Chondrocyte (in vitro differentiated cells): ENCODE data around the gene KNG1. TPM values are rescaled to one million over a fixed set of nuclear protein-coding genes. Genes with fewer than 3 reads are reported as not detected.
A peak's percentile ranks its signal among the peaks of the same experiment; 100 is the strongest.

Experiments
- DNase-seq: peaks from one replicate; pipeline ENCODE4 v3.0.0; 2021; ENCODE audit warnings: mixed read lengths, low spot score
- H3K27ac Mint-ChIP-seq: one replicate; pipeline ENCODE4 v1.8.0; 2021; ENCODE audit warnings: mild to moderate bottlenecking, moderate library complexity, mixed read lengths; ENCODE audit not compliant: unreplicated experiment
- H3K27me3 Mint-ChIP-seq: 2 replicates; pipeline ENCODE4 v1.8.0; 2021; ENCODE audit warnings: low read depth, mixed read lengths
- H3K36me3 Mint-ChIP-seq: 2 replicates; pipeline ENCODE4 v1.8.0; 2021; ENCODE audit warnings: low read depth, mixed read lengths
- H3K4me1 Mint-ChIP-seq: 2 replicates; pipeline ENCODE4 v1.8.0; 2021; ENCODE audit warnings: low read depth, mild to moderate bottlenecking, mixed read lengths
- H3K4me3 Mint-ChIP-seq: one replicate; pipeline ENCODE4 v1.8.0; 2021; ENCODE audit warnings: mild to moderate bottlenecking, moderate library complexity, mixed read lengths; ENCODE audit not compliant: unreplicated experiment
- H3K9me3 Mint-ChIP-seq: 2 replicates; pipeline ENCODE4 v1.8.0; 2021; ENCODE audit warnings: low read depth, mixed read lengths
- total RNA-seq: library from RNA; stranded (reverse); gene quantifications from 3 replicates; pipeline ENCODE4 v1.2.1, GENCODE V29; 2021
- TF ChIP-seq, protein P1 (sequence below): fragments of 200-600 bp; sonication (generic); IDR thresholded peaks from 2 replicates; pipeline ENCODE4 v1.5.0; 2021; ENCODE audit warnings: antibody characterized with exemption, mild to moderate bottlenecking, moderate library complexity

The KNG1 gene
- total RNA-seq, 1 donor from 2014 or later, result not detected

DNA sequence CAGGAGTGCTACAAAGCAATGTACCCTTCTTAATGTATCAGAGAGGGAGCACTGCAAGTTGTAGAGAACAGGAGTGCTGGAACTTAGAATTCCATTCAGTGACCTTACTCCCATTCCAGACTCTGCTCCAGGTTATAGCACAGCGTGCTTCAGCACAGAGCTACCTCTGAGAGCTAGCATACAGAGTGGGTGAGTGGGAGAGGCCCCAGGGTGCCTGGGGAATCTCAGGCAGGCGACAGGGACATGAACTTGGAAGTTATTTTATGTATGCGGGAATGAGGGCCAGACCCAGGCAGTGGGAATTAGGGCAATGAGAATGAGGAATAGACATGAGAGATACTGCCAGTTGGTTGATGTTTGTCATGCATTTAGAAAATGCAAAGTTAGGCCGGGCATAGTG, 3.7 kb upstream of the KNG1 start:
- no peaks in the 10 kb centered on the region for H3K4me1 Mint-ChIP-seq

GRCh38 chr3:186719945-186720739, 3.0 kb downstream of the KNG1 start:
- Mint-ChIP-seq H3K9me3 (no peaks in the 10 kb centered on the region), H3K27me3 (peaks cover 11% of the 10 kb centered on the region), H3K36me3 (no peaks in the 10 kb centered on the region), H3K4me3 (no peak overlapping the region), H3K27ac (no peak overlapping the region), H3K4me1 (no peaks in the 10 kb centered on the region)
- TF ChIP-seq, protein P1, sequence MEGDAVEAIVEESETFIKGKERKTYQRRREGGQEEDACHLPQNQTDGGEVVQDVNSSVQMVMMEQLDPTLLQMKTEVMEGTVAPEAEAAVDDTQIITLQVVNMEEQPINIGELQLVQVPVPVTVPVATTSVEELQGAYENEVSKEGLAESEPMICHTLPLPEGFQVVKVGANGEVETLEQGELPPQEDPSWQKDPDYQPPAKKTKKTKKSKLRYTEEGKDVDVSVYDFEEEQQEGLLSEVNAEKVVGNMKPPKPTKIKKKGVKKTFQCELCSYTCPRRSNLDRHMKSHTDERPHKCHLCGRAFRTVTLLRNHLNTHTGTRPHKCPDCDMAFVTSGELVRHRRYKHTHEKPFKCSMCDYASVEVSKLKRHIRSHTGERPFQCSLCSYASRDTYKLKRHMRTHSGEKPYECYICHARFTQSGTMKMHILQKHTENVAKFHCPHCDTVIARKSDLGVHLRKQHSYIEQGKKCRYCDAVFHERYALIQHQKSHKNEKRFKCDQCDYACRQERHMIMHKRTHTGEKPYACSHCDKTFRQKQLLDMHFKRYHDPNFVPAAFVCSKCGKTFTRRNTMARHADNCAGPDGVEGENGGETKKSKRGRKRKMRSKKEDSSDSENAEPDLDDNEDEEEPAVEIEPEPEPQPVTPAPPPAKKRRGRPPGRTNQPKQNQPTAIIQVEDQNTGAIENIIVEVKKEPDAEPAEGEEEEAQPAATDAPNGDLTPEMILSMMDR, result no peak
- no peak for DNase-seq

More for the DNA sequence above, 3.7 kb upstream of the KNG1 start:
- Mint-ChIP-seq H3K27ac (no peak overlapping the region), H3K36me3 (no peaks in the 10 kb centered on the region), H3K9me3 (no peaks in the 10 kb centered on the region), H3K27me3 (peaks cover 27% of the 10 kb centered on the region), H3K4me3 (no peak overlapping the region)
- no peak for DNase-seq
- TF ChIP-seq, protein P1, result no peak

GRCh38 chr3:186722457-186722856, 5.3 kb downstream of the KNG1 start:
- no peaks in the 10 kb centered on the region for H3K36me3 Mint-ChIP-seq
- no peaks in the 10 kb centered on the region for H3K4me1 Mint-ChIP-seq
- H3K9me3 Mint-ChIP-seq, result no peaks in the 10 kb centered on the region
- no peak overlapping the region for H3K4me3 Mint-ChIP-seq
- no peak for DNase-seq
- TF ChIP-seq, protein P1, result peak; percentile 29
- no peak overlapping the region for H3K27ac Mint-ChIP-seq
- peaks cover 11% of the 10 kb centered on the region for H3K27me3 Mint-ChIP-seq

DNA sequence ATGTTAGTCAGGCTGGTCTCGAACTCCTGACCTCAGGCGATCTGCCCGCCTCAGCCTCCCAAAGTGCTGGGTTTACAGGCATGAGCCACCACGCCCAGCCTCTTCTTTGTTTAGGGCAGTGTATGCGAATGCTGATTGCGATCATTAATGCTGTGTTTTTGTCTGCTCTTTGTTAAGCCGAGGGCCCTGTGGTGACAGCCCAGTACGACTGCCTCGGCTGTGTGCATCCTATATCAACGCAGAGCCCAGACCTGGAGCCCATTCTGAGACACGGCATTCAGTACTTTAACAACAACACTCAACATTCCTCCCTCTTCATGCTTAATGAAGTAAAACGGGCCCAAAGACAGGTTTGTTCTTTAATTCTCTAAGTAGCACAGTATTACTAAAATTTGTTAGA, 7.8 kb downstream of the KNG1 start:
- H3K27ac Mint-ChIP-seq, result no peak overlapping the region
- TF ChIP-seq, protein P1, result no peak
- no peaks in the 10 kb centered on the region for H3K36me3 Mint-ChIP-seq
- H3K27me3 Mint-ChIP-seq, result peaks cover 11% of the 10 kb centered on the region
- H3K4me3 Mint-ChIP-seq, result no peak overlapping the region
- no peaks in the 10 kb centered on the region for H3K4me1 Mint-ChIP-seq
- DNase-seq, result no peak
- H3K9me3 Mint-ChIP-seq, result no peaks in the 10 kb centered on the region

- Mint-ChIP-seq H3K9me3 (no peaks in the 10 kb centered on the region), H3K36me3 (no peaks in the 10 kb centered on the region), H3K4me1 (no peaks in the 10 kb centered on the region), H3K27ac (no peak overlapping the region), H3K4me3 (no peak overlapping the region), H3K27me3 (peaks cover 2% of the 10 kb centered on the region)
- TF ChIP-seq, protein P1, result no peak
- no peak for DNase-seq
Observed at GRCh38 chr3:186732169-186732766, 15.1 kb downstream of the KNG1 start.
